GM18907 (cell line): ENCODE results near the gene VSX1.
A peak's percentile ranks its signal among the peaks of the same experiment; 100 is the strongest.

Experiments
- ATAC-seq: cut with Tn5 transposase; IDR thresholded peaks from one replicate; pipeline ENCODE4 v1.9.1; 2021; ENCODE audit warnings: mild to moderate bottlenecking, moderate library complexity; ENCODE audit not compliant: unreplicated experiment

Gene VSX1

DNA sequence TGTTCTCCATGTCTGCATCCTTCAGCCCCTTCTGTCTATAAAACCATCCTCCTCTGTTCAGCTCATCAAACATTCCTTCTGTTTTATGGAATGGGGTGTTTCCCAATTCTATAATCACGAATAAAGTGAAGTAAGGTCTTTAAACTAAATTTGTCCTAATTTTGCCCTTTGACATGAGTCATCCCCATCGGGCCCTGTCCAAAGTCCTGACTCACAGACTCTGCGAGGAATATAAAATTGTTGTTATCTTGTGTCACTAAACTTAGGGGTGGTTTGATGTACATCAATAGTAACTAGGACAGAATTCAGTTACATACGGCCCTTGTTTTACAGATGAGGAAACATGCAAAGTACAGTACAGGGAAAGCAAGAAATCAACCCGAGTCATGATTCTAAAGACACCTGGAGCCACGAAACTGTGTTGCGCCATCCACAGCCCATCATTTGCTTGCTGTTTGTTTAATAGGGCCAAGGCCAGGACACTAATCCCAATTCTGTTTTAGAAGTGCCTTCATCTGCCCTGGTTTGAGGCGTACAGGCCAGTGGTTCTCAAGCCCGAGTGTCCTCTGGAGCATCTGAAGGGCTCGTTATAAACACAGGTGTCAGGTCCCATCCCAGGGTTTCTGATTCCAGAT is 26.8 kb downstream of the VSX1 start:
- ATAC-seq = no peak

DNA sequence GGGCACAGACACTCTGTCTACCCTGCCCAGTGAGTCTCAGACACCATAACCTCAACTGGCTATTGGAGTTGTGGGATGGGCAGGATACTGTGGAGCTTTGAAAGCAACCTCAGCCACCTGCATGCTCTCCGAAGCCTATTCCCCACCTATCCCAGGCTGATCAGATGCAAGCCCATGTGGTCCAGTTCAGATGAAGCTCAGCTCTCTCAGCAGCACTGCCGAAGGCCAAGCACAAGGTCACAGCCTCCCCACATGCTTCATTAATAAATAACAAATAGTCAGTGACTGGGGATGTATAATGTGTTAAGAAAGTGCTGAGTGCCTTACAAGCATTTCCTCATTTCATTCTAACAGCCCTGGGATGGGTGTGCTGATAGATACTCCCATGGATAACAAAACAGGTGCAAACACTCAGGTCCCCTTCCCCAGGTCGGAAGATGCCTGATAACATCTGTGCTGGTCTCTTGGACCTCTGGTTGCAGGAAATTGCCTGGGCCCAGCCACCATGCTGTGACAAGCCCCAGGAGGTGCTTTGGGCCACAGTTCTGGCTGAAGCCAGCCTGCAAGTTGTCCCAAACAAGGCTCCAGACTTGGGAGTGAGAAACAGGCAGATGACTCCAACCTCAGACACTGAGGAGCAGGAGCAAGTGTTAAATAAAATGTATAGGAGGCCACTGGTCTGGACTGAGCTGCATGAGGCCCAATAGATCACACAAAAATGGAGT is 27.7 kb downstream of the VSX1 start:
- ATAC-seq = peak; percentile 27

DNA sequence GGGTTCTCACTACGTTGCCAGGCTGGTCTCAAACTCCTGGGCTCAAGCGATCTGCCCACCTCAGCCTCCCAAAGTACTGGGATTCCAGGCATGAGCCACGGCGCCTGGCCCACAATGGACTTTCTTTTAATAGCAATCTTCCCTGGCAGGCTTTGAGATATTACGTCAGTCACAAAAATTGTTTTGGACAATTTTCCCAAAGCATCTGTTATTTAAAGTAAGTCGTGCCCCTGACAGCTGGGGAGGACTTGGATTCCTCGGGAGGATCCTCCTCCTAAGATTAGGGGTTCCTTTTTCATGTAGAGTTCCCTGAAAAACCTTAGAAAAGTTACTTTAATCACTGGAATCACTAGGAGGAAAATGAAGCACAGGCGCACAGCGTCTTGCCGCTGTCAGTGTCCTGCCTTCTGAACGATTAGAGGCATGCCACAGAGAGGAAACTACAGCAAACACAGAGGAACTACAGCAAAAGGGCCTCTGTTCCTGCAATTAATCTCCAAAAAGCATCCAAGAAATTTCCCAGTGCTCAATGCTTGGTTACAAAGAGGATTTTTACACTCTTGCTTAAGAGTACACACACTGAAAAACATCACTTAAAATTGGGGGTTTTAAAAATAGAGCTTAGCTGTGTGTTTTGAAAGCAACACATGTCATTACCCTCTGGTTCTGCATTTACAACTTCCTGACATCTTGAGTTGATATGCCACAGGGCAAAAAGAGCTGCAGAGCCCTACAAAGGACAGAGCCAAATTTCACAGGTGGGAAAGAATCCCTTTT is 28.5 kb downstream of the VSX1 start:
- ATAC-seq = no peak

DNA sequence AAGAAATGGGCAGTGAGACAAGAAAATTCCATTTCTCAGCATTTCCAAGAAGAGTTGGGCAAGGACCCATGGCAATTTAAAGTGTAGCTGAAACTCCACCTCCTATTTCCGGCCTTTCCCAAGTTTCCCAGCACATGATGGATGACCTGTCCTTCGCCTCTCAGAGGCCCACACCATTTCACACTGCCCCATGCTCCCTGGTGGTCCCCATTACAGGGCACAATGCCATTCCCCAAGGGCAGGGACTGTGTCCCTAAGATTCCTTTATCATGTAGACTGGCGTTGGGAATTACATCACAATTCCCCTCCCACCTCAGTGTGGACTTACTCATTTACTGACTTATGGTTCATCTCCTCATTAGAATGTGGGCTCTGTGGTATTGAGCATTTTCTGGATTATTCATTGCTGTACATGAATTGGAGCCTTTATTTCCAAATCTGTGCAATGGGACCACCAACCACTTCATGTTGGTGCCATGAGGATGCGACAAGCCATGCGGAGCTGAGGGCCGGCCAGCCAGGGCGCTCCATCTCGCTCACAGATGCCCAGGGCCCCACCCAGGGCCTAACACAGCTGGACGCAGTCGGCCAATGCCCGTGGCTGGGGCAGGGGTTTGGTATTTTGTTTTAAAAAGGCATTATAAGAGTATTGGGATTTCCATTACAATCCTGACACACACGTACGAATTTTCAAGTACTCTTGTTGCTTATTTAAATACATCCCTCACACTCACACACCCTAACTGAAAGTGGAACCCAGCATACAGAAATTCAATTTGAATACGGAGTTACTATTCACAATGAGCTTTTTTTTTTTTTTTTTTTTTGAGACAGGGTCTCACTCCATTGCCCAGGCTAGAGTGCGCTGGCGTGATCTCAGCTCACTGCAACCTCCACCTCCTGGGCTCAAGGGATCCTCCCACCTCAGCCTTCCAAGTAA is 29.4 kb downstream of the VSX1 start:
- peak; percentile 26 for ATAC-seq

DNA sequence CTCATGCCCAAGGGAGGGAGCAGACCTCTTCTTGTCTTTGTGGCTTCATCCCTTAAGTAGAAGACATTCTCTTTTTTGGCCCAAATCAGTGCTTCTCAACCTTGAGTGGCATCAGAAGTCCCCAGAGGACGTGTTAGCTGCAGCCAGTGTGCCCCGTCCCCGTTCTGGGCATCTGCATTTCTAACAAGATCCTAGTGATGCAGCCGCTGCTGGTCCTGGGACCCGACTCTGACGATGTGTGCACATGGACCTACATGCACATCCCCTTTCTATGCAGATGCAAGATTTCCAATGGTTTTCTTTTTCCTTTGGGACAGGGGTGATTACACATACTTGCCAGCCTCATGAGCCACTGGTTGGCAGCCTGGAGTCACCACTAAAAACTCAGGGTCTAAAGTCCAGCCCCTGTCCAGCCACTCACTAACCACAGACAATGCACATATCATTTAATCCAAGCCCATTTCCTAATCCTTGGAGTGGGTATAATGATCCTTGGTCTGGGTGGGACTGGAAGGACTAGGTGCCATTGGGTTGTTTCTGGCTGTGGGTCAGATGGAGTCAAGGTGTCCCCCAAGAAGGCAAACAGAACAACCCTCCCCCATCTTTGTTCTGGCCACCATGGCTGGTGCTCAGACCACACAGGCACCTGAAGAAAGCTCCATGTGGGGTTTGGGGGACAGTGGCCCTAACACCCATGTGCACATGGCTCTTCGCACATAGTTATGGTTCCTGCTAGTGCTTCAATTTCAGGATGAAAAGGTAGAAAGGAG is 30.4 kb downstream of the VSX1 start:
- no peak for ATAC-seq

DNA sequence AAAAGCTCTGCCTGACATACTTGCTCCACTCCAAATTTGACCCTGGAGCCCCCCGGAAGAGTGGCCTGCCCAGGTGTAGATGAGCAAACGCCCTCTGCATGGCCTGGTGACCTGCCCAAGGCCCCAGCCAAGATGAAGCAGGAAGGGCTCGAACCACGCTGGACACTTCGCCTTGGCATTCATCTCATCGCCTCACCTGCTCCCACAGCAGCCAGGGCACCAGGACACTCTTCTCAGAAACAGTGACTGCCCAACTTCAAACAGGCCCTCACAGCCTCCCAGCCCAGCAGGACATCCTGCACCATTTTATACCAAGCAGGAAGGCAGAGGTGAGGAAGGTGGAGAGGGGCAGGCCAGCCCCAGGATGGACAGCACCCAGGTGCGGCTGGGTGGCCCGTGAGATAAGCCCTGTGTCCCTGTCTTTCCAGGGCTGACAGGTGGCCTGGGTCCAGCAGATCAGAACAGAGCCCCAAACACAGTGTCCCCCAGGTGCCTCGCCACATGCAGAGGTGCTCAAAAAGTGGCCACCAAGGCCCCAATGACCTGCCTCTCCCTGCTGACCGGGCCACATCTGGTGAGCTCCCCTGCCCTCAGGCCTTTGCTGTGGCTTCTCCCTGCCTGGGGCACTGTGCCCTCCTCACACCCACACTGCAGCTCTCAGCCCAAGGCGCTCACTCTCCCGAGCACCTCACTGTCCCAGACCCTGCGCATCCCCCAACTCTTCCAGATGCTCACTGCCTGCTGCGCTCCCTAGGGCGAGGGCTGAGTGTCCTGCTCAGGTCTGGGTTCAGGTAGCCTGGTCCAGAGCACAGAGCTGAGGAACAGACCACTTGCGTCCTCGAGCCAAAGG is 31.2 kb downstream of the VSX1 start:
- no peak for ATAC-seq

DNA sequence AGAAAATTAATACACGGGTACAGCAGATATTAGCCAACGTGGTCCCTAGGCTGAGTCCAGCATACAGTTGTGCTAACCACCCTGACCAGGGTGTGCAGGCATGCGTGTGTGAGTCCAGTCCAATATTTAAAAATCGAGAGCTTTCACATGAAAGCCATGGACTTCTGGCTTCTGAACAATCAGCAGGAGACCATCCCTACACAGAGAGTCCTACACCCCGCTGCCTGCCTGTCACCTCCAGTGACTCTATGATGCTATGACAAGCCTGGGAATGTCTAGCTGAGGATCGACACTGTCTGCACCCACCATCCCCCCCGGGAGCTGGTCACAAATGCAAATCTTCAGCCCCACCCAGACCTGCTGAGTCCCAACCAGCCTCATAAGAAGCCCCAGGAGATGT is 31.9 kb downstream of the VSX1 start:
- no peak for ATAC-seq

DNA sequence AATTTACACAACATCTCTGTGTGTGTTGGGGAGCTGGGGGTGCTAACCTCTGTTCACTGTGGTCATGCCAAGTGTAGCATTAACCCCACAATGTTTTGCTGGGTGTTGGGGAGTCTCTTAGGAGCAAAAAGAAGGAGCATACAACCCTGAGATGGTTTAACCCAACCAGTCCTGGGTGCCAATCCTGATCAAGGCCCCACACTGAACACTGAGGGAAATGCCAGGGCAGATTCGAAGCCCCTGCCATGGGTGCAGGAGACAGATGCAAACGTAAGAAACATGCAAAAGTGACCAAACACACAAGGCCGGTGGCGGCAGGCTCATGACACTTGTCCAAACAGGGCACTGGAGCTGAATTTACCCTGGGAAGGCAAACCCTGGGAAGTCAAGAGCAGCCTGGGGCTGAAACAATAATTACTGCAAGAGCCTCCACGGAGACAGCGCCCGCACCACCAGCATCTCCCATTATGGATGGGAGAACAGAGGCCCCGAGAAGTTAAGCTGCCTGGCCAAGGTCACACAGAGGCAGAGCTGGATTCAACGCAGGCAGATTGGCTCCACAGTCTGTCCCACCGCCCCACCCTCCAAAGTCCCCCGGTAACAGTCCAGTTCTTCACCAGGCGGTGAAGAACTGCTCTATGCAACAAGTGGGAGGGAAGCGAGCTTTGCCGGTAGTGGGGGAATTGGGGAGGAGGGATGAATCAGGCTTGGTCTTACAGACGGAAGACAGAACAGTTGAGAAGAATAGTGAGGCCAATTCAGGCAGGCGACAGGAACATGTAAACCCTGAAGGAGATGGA is 32.5 kb downstream of the VSX1 start:
- ATAC-seq = no peak

DNA sequence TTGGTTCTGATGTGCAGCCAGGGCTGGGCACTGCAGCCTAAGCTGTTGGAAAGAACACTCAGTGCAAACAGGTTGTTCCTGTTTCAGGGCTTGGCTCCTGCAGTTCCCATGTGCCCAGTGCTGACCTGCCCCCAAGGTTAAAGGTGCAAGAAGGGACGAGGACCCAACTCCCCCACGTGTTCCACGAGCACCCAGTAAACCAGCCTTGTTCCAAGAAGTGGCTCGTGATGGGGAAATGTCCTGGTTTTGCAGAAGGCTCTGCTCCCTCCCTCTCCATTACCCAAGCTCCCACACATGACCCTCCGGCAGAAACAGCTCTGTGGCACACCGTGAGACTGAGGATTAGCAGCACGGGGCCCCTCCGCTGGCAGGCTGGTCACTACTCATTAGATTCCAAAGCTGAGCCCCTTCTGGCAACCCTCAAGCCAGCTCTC is 33.4 kb downstream of the VSX1 start:
- ATAC-seq = no peak

DNA sequence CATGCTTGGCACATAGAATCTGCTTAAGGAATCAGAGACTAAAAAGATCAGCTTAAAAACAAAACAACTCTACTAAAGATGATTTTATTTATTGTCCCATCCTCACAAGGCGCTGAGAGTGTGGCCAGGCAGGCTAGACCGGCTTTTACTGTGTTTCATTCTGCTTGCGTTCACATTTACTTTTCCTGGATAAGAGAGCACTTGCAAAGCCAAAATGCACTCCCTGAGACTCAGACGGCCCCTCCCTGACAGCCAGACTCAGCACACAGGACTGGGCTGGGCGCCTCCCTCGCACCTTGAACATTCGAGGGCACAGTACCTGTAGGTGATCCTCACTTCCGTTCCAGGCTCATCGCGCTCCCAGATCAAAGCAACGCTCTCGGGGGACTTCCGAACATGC is 34.2 kb downstream of the VSX1 start:
- no peak for ATAC-seq

DNA sequence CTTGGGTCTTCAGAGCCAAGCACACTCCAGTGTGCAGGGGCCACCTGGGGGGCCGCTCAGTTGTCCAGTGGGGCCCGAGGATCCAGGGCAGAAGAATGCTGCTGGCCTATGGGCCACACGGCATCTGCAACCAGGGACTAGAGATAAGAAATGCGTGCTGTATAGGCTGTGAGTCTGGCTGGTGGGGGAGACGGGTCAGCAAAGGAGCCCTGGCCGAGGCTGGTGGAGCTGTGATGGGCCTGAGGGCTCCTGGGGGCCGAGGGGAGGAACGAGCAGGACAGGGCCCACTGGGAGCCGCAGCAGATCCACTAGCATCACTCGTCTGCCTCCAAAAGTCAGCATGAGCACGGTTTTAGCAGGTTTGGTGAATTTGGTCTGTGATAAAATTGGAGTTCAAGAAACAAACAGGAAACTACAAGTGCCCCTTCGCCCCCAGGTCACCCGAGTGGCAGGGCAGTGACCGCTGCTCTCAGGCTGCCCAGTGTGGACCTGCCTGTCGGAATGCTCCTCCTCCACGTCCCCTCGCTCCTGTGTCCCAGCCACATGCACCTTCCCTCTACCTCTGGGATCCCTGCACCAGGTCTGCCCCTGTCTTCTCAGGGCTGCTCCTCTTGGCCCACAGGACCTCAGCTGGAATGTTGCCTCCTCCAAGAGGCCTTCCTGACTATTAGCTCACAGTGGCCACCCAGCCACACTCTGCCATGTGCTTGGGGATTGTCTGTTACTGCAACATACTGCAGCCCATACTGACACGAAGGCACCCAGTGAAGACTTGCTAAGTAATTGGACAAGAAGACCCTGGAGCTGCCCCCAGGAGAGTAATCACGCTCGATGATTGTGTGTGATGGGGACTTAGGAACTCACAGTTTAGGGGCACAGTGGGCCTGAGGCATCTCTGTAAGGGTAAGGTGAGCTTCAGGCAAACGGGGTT is 34.9 kb downstream of the VSX1 start:
- ATAC-seq = no peak

DNA sequence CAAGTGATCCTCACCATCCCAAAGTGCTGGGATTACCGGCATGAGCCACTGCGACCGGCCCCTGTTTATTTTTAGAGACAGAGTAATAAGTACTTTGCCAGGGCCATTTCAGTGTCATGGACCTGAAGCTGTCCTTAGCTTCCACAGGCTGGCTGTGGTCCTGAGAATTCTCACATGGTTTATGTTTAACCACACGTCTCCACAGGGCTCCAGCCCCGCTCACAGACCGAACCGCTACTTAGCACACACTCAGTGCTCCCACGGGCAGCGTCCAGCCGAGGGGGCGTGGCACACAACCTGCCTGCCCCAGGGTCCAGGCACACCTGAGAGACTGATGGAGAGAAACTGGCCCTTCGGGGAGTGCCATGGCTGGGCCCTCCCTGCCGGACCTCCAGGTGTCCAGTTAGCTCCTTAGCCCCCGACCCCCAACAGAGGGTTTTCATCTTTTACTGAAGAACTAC is 35.7 kb downstream of the VSX1 start:
- no peak for ATAC-seq

DNA sequence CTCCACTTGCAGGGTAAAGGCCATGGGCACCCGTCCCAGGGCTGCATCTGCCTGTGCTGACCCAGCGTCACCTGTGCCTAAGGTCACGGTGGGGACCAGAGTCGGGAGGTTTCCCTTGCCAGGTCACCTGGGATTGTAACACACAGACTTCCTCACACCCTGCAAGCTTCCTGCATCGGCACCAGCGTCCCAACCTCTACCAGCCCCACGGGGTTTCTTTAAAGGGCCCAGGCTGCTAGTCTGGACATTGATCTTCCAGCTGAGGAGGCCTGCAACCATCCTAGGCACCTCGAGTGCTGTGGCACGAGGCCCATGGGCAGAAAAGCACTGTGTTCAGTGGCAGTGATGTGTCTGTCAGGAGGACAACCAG is 36.6 kb downstream of the VSX1 start:
- no peak for ATAC-seq

DNA sequence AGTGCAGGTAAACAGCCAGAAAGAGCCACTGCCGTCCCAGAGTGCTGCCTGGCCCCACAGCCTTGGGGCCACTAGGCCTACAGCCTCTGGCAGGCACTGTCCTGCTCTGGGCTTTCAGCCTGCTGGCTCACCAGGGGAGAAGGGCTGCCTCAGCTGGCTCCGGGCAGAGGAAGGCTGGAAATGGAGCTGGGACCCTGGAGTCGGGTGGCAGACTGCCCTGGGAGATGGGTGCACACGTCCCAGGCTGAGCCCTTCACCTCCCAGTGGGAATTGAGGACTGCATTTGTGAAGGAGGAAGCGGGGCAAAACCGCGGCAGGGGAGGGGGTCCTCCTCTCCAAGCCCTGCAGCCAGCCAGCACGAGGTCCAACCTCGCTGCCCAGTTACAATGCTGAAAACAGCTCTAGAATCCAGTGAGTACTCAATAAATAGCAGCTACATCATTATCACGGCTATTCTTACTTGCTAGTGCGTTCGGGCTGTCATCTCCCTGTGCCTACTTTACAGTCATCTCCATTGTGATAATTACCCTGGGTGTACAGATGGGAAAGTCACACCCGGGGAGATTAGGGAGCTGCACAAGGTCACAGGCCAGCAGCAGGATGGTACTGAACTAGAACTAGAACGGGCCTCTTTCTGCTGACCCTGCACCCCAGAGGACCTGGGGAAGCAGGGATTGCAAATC is 37.1 kb downstream of the VSX1 start:
- ATAC-seq = no peak

DNA sequence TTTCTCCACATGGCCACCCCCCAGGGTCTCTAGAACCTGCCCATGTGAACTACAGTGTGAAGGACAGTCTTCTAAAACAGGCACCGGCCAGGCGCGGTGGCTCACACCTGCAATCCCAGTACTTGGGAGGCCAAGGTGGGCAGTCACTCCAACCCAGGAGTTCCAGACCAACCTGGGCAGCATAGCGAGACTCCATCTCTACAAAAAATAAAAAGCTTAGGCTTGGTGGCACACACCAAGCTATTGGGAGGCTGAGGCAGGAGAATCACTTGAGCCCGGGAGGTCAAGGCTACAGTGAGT is 37.7 kb downstream of the VSX1 start:
- ATAC-seq = no peak

DNA sequence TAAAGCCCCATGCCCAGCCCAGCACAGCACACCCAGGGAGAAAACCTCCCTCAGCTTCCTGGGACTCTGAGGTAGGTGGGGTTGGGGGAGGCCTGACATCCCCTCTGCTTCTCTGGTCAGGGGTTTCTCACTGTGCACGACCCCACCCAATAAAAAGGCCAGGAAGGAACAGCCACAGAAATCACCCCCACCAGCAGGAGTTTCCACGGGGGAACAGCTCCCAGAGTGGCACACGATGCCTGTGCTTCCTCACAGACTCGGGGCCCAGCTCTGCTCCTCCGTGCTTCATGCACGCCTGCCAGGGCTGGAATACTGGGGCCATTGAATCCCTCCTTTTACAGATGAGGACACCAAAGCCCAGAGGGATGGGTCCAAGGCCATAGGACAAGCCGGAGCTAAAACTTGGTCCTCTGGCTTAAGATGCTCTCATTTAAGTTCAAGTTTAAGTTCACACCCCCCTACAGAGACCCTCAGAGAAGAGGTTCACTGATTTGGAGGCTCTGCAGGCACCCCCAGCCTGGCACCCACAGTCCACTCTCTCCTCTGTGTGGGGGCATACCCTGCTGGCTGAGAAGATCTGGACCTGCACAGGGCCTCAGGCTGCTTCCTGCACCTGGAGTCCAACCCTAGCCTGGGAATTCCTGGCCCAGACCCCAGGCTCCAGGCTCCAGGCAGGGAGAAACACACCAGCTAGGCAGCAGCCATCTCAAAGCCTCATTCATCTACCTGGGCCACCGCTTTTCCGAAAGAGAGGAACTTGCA is 38.3 kb downstream of the VSX1 start:
- ATAC-seq = no peak
